Stromal cell of bone marrow (primary cell): ENCODE data around the gene ARF1.

Experiments
- DNase-seq: peaks from one replicate; pipeline ENCODE4 v3.0.0-alpha.2; 2012; ENCODE audit warnings: low read depth

ARF1 gene

GRCh38 chr1:228050571-228051231 lies 31.8 kb upstream of the ARF1 start:
- no peak for DNase-seq

- DNase-seq = no peak
Observed at GRCh38 chr1:228058172-228058948, 24.1 kb upstream of the ARF1 start.

GRCh38 chr1:228058949-228059633 lies 23.4 kb upstream of the ARF1 start:
- no peak for DNase-seq

- DNase-seq = no peak
Observed at GRCh38 chr1:228059634-228060457, 22.7 kb upstream of the ARF1 start.

GRCh38 chr1:228060458-228061190 lies 21.9 kb upstream of the ARF1 start:
- no peak for DNase-seq

GRCh38 chr1:228061411-228062084 lies 21.0 kb upstream of the ARF1 start:
- no peak for DNase-seq

GRCh38 chr1:228062085-228062791 lies 20.3 kb upstream of the ARF1 start:
- no peak for DNase-seq

- DNase-seq = no peak
Observed at GRCh38 chr1:228062812-228063211, 19.7 kb upstream of the ARF1 start.

- DNase-seq = no peak
Observed at GRCh38 chr1:228063251-228064191, 19.0 kb upstream of the ARF1 start.

GRCh38 chr1:228064296-228064695 lies 18.2 kb upstream of the ARF1 start:
- no peak for DNase-seq

GRCh38 chr1:228064741-228065542 lies 17.6 kb upstream of the ARF1 start:
- no peak for DNase-seq

- no peak for DNase-seq
Observed at GRCh38 chr1:228065543-228066347, 16.8 kb upstream of the ARF1 start.

GRCh38 chr1:228066416-228066815 lies 16.1 kb upstream of the ARF1 start:
- no peak for DNase-seq

- no peak for DNase-seq
Observed at GRCh38 chr1:228066891-228067654, 15.4 kb upstream of the ARF1 start.

GRCh38 chr1:228068359-228068758 lies 14.1 kb upstream of the ARF1 start:
- no peak for DNase-seq

GRCh38 chr1:228070173-228070572 lies 12.3 kb upstream of the ARF1 start:
- no peak for DNase-seq

- no peak for DNase-seq
Observed at GRCh38 chr1:228070851-228071250, 11.7 kb upstream of the ARF1 start.
